ENCODE measurements around the gene PDIA6.

Gene PDIA6

GRCh38 chr2:10757814-10758286 lies 54.7 kb downstream of the PDIA6 start:
- TF ChIP-seq GATA2 (IDR thresholded peaks at IDR 0.05; ENCODE audit: low read depth, low read length) (no peak), GATA3 (IDR thresholded peaks at IDR 0.05; ENCODE audit: low read depth, low read length) (no peak)

GRCh38 chr2:10755621-10756020 lies 57.0 kb downstream of the PDIA6 start:
- no peak for TF ChIP-seq GATA2 (IDR thresholded peaks at IDR 0.05; ENCODE audit: low read depth, low read length)
- TF ChIP-seq GATA3 (IDR thresholded peaks at IDR 0.05; ENCODE audit: low read depth, low read length), result no peak

GRCh38 chr2:10753876-10754275 lies 58.7 kb downstream of the PDIA6 start:
- TF ChIP-seq GATA2 (IDR thresholded peaks at IDR 0.05; ENCODE audit: low read depth, low read length), result no peak
- TF ChIP-seq GATA3 (IDR thresholded peaks at IDR 0.05; ENCODE audit: low read depth, low read length), result no peak

- no peak for TF ChIP-seq GATA3 (IDR thresholded peaks at IDR 0.05; ENCODE audit: low read depth, low read length)
- no peak for TF ChIP-seq GATA2 (IDR thresholded peaks at IDR 0.05; ENCODE audit: low read depth, low read length)
Observed at GRCh38 chr2:10753156-10753555, 59.4 kb downstream of the PDIA6 start.

- TF ChIP-seq GATA2 (IDR thresholded peaks at IDR 0.05; ENCODE audit: low read depth, low read length) (no peak), GATA3 (IDR thresholded peaks at IDR 0.05; ENCODE audit: low read depth, low read length) (no peak)
Observed at GRCh38 chr2:10752236-10752635, 60.3 kb downstream of the PDIA6 start.

- TF ChIP-seq GATA2 (IDR thresholded peaks at IDR 0.05; ENCODE audit: low read depth, low read length) (no peak), GATA3 (IDR thresholded peaks at IDR 0.05; ENCODE audit: low read depth, low read length) (no peak)
Observed at GRCh38 chr2:10750610-10751009, 62.0 kb downstream of the PDIA6 start.

GRCh38 chr2:10742666-10743065 lies 69.9 kb downstream of the PDIA6 start:
- TF ChIP-seq GATA2 (IDR thresholded peaks at IDR 0.05; ENCODE audit: low read depth, low read length) (no peak), GATA3 (IDR thresholded peaks at IDR 0.05; ENCODE audit: low read depth, low read length) (no peak)

- TF ChIP-seq GATA2 (IDR thresholded peaks at IDR 0.05; ENCODE audit: low read depth, low read length), result no peak
- no peak for TF ChIP-seq GATA3 (IDR thresholded peaks at IDR 0.05; ENCODE audit: low read depth, low read length)
Observed at GRCh38 chr2:10741139-10741538, 71.4 kb downstream of the PDIA6 start.

GRCh38 chr2:10740226-10740625 lies 72.4 kb downstream of the PDIA6 start:
- TF ChIP-seq GATA3 (IDR thresholded peaks at IDR 0.05; ENCODE audit: low read depth, low read length), result no peak
- no peak for TF ChIP-seq GATA2 (IDR thresholded peaks at IDR 0.05; ENCODE audit: low read depth, low read length)

GRCh38 chr2:10738192-10738591 lies 74.4 kb downstream of the PDIA6 start:
- TF ChIP-seq GATA2 (IDR thresholded peaks at IDR 0.05; ENCODE audit: low read depth, low read length) (no peak), GATA3 (IDR thresholded peaks at IDR 0.05; ENCODE audit: low read depth, low read length) (no peak)

- TF ChIP-seq GATA3 (IDR thresholded peaks at IDR 0.05; ENCODE audit: low read depth, low read length), result no peak
- no peak for TF ChIP-seq GATA2 (IDR thresholded peaks at IDR 0.05; ENCODE audit: low read depth, low read length)
Observed at GRCh38 chr2:10733980-10734379, 78.6 kb downstream of the PDIA6 start.

- TF ChIP-seq GATA2 (IDR thresholded peaks at IDR 0.05; ENCODE audit: low read depth, low read length) (no peak), GATA3 (IDR thresholded peaks at IDR 0.05; ENCODE audit: low read depth, low read length) (no peak)
Observed at GRCh38 chr2:10733566-10733925, 79.0 kb downstream of the PDIA6 start.

Measured in SH-SY5Y (cell line).